OCI-LY3 (cell line): ENCODE results near the gene TLR7.

Source experiments
- EZH2phosphoT487 ChIP-seq: fragments of 200-600 bp; shearing (Covaris generic); IDR thresholded peaks from 2 replicates; pipeline ENCODE4 v1.6.1; 2018; ENCODE audit warnings: antibody characterized with exemption, mixed run types, low read depth
- TF ChIP-seq, protein P1 (sequence below): fragments of 200-600, 300-600 bp; sonication (generic); IDR thresholded peaks from 2 replicates; pipeline ENCODE4 v1.5.1; 2014; ENCODE audit warnings: antibody characterized with exemption, low read length, low read depth

GRCh38 chrX:12903646-12904045 lies 36.8 kb downstream of the TLR7 start:
- TF ChIP-seq, protein P1, sequence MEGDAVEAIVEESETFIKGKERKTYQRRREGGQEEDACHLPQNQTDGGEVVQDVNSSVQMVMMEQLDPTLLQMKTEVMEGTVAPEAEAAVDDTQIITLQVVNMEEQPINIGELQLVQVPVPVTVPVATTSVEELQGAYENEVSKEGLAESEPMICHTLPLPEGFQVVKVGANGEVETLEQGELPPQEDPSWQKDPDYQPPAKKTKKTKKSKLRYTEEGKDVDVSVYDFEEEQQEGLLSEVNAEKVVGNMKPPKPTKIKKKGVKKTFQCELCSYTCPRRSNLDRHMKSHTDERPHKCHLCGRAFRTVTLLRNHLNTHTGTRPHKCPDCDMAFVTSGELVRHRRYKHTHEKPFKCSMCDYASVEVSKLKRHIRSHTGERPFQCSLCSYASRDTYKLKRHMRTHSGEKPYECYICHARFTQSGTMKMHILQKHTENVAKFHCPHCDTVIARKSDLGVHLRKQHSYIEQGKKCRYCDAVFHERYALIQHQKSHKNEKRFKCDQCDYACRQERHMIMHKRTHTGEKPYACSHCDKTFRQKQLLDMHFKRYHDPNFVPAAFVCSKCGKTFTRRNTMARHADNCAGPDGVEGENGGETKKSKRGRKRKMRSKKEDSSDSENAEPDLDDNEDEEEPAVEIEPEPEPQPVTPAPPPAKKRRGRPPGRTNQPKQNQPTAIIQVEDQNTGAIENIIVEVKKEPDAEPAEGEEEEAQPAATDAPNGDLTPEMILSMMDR, result no peak
- TF ChIP-seq EZH2phosphoT487, result no peak
